GM18526 (cell line): Measurements from ENCODE around the gene PTPN21.
A peak's percentile ranks its signal among the peaks of the same experiment; 100 is the strongest.

ENCODE experiments used
- POLR2A ChIP-seq: IDR thresholded peaks from 3 replicates; pipeline ENCODE4 v1.6.1; 2011; ENCODE audit not compliant: insufficient read length; ENCODE audit errors: extremely low read depth

The PTPN21 gene

GRCh38 chr14:88554457-88555286 lies at the start of gene PTPN21:
Gene PTPN21, minus strand, starts transcription at chr14:88555007. Its CDS starts 4,590 bp downstream, at chr14:88550417.
- no peak for TF ChIP-seq POLR2A

- TF ChIP-seq POLR2A: no peak
Measured at GRCh38 chr14:88604212-88604611, 49.4 kb upstream of the PTPN21 start.

GRCh38 chr14:88599761-88600439 lies 45.1 kb upstream of the PTPN21 start:
- TF ChIP-seq POLR2A: no peak

GRCh38 chr14:88599326-88599725 lies 44.5 kb upstream of the PTPN21 start:
- TF ChIP-seq POLR2A: no peak

- no peak for TF ChIP-seq POLR2A
Measured at GRCh38 chr14:88598097-88598675, 43.4 kb upstream of the PTPN21 start.

GRCh38 chr14:88597601-88598000 lies 42.8 kb upstream of the PTPN21 start:
- TF ChIP-seq POLR2A: no peak

GRCh38 chr14:88597038-88597437 lies 42.2 kb upstream of the PTPN21 start:
- TF ChIP-seq POLR2A: no peak

- no peak for TF ChIP-seq POLR2A
Measured at GRCh38 chr14:88592031-88592430, 37.2 kb upstream of the PTPN21 start.

- no peak for TF ChIP-seq POLR2A
Measured at GRCh38 chr14:88590173-88590572, 35.4 kb upstream of the PTPN21 start.

- TF ChIP-seq POLR2A: no peak
Measured at GRCh38 chr14:88588081-88588480, 33.3 kb upstream of the PTPN21 start.

- TF ChIP-seq POLR2A: no peak
Measured at GRCh38 chr14:88584451-88584850, 29.6 kb upstream of the PTPN21 start.

- no peak for TF ChIP-seq POLR2A
Measured at GRCh38 chr14:88576222-88576621, 21.4 kb upstream of the PTPN21 start.

GRCh38 chr14:88572117-88572516 lies 17.3 kb upstream of the PTPN21 start:
- no peak for TF ChIP-seq POLR2A

GRCh38 chr14:88568196-88568595 lies 13.4 kb upstream of the PTPN21 start:
- no peak for TF ChIP-seq POLR2A

GRCh38 chr14:88565427-88565826 lies 10.6 kb upstream of the PTPN21 start:
- TF ChIP-seq POLR2A: no peak

GRCh38 chr14:88563845-88564244 lies 9.0 kb upstream of the PTPN21 start:
- no peak for TF ChIP-seq POLR2A

GRCh38 chr14:88562831-88563686 lies 8.3 kb upstream of the PTPN21 start, which contains the start of gene ZC3H14:
Gene ZC3H14, plus strand, starts transcription at chr14:88563037. Its CDS starts 97 bp downstream, at chr14:88563134.
- peak; percentile 73 for TF ChIP-seq POLR2A
